ENCODE measurements around the gene DTNBP1.
"Not testable (repeated sequence)": the region's sequence is repeated elsewhere in the genome, so short reads cannot be mapped to it uniquely, and the experiment has no call there.

- TF ChIP-seq CTCF (conservative IDR thresholded peaks at IDR 0.05); ZFX (IDR thresholded peaks at IDR 0.05): not testable (repeated sequence)
These were observed 4.1 kb upstream of the DTNBP1 start for GRCh38 chr6:15666896-15667295.
